NCI-H2227 (cell line): ENCODE results near the gene SPEG.
"Not testable (repeated sequence)": the region's sequence is repeated elsewhere in the genome, so short reads cannot be mapped to it uniquely, and the experiment has no call there.

Experiments used
- DNase-seq: peaks from one replicate; lab custom pipeline; 2025; ENCODE audit not compliant: unreplicated experiment; lab: John Stamatoyannopoulos, UW

SPEG gene

DNA sequence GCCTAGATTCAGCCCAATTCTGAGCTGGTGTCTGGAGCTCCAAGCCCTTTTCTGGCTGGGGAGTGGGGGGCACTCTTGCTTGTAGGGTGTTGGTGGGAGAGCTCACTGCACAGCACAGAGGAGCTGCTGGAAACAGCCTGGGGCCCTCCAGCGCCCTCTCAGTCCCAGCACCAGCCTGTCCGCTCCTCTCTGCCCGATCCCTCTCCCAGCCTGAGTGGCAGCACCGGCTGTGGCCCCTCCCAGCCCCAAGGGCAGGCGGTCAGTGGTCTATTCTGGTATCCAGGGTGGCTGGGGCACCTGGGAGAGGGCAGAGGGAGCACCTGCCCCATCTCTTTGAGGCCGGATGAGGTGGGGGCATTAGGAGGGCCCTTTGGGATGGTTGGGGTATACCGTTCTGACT is 29.7 kb upstream of the SPEG start:
- DNase-seq, result no peak

DNA sequence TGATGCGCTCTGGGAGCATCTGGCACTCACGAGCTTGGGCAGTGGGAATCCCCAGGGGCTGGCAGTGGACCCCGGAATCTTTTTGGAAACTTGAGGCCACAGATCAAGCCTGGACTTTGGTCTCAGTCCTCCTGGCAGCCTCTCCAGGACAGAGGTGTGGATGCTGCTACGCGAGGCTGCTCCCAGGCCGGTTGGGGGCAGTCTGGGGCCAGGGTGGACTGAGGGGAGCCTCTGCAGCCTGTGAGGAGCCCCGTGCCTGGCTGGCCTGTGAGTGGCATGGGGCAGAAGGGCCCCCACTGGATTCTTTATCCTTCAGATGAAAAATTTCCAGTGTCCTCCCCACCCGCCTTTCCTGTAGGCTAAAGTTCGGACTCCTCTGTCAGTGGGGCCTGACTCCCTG is 29.2 kb upstream of the SPEG start:
- no peak for DNase-seq

DNA sequence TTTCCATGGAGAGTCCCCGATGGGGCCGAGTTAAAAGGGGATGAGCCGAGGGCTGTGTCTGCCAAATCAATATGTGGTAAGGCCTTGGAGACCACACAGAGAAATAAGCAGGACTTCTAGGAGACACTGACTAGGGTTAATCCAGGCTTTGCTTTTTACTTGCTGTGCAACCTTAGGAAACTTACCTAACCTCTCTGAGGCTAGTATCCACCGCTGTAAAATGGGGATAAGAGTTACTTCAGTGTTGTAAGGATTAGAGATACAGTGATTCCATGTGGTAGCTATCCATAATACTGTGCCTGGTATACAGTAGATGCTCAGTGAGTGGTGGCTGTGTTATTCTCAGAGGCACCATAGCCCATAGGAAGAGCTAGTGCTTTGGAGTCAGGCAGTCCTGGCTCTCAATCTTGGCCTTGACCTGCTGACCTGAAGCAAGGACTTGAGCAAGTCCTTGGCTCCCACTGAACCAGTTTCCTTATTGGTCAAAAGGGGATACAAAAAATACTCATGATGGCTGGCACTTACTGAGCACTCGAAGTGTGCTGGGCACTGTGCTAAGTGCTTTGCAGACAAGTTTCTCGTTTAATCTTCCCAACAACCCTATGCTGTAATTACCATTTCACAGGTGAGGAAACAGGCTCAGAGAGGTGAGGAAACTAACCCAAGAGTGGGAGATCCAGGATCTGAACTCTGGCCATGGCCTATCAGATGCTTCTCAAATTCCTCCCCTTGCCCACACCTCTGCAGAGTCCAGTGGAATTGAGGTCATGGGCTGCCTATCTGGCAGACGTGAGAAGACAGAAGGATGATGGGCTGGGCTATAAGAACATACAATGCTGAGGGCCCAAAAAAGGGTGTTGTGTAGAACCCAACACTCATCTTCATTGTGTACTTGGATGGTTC is 28.4 kb upstream of the SPEG start:
- no peak for DNase-seq

DNA sequence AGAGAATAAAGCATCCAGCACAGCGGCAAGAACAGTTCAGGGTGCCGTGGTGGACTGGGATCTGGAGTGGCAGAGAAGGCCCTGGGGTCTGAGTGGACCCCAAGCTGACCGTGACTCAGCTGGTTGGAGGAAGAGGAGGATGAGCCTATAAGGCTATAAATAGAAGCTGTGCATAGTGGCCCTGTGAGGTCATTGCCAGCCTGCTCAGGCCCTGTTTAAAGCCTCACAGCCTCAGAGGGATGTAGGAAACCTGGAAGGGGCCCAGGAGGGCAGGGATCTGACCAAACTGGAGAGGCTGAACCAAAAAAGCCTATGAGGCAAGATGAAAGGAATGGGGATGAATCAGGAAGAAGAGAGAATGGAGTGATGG is 27.8 kb upstream of the SPEG start:
- no peak for DNase-seq

DNA sequence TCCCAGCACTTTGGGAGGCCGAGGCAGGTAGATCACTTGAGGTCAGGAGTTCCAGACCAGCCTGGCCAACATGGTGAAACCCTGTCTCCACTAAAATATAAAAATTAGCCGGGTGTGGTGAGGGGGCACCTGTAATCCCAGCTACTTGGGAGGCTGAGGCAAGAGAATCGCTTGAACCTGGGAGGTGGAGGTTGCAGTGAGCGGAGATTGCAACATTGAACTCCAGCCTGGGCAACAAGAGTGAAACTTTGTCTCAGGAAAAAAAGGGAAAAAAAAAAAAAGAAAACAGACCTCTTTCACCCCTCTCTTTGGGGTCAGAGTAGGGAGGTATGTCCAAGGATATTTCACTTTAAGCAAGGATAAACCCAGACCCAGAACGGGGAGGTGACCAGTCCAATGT is 27.3 kb upstream of the SPEG start:
- not testable (repeated sequence) for DNase-seq

GRCh38 chr2:219408204-219408603 is 26.4 kb upstream of the SPEG start:
- DNase-seq, result no peak

DNA sequence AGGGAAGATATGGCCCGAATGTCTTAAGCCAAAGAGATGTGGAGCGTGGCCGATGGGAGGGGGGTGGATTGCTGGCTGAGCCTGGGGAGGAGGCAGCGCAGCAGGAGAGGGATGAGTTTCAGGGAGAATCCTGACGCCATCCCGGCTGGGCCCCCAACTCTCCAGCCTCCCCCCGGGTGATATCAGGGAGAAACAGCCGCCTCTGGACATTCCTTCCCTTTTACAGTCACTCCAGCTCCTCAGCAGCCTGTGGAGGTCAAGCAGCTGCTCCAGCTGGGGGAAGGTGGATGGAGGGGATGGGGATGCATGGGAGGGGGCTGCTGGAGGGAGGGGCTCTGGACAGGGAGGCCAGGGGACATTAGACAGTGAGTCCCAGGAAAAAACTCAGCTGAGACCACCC is 26.0 kb upstream of the SPEG start:
- no peak for DNase-seq

GRCh38 chr2:219409619-219410018 is 25.0 kb upstream of the SPEG start:
- DNase-seq, result no peak

DNA sequence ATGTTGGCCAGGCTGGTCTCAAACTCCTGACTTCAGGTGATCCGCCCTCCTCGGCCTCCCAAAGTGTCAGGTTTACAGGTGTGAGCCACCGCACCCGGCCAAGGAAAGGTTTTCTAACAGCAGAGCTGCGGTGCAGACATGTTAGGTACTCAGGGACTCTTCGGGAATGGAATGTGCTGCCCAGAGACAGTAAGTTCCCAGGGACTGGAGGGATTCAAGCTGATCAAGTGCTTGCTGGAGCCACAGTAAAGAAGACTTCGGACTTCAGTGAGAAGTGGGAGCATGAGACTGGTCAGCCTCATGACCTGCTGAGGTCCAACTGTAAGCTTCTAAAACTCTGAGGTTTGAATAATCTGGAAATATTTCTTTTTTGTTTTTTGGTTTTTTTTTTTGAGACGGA is 24.3 kb upstream of the SPEG start:
- no peak for DNase-seq

GRCh38 chr2:219414857-219415256 is 19.8 kb upstream of the SPEG start:
- DNase-seq, result no peak

DNA sequence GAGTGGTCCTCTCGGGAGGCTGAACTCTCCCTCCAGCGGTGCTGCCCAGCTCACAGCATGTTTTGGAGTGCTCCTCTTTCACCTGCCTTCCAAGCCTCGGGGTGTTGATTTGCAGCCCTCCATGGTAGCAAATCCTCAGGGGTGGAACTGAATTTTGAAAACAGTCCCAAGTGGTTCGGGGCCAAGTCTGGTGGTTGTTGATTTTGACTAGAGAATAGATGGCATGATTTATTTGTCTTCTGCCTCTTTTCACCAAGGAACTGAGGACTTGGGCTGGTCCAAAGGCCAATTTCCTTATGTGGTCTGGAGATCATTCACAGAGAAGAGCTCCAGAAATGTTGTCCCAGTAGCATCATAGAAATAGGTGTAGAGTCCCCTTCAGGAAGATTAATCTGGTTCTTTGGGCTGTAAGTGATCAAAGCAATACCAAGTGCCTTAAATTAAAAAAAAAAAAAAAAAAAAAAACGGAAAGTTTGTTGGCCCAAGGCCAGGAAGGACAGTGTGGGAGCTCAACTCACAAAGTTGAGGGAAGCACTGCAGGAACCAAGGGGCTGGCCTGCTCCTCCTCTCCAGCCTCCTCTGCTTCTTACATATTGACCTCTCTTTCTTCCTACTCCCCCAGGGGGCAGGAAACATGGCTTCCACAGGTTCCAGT is 18.9 kb upstream of the SPEG start:
- no peak for DNase-seq

DNA sequence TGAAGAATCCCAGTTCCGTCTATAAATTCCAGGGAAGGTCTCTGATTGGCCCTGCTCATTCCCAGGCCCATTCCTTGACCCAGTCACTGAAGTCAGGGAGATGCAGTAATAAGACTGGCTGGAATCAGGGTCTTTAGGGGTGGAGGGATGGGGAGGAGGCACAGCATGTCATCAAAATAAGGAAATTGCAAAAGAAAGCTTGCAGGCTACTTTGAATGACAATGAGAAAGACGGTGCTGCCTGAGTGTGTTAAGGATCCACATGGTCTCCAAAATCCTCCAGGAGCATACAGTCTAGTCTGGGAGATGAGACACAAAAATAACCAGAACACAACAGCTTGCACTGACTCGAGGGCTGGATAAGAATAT is 18.4 kb upstream of the SPEG start:
- no peak for DNase-seq

DNA sequence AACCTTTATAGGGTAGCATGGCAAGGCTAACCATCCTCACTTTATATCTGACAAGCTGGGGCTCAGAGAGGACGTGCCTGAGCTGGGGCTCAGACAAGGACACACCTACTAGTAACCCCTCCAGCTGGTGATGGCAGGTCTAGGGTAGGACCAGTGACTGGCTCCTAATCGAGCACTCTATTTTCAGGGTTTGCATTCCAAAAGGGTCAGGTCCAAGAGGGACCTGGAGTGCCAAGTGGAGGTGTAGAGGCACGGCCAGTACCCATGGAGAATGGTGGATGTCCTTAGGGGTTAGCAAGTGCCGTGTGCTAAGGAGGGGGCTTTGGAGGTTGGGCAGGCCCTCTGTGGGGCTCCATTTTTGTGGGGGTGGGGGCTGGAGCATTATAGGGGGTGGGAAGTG is 17.7 kb upstream of the SPEG start:
- no peak for DNase-seq

DNA sequence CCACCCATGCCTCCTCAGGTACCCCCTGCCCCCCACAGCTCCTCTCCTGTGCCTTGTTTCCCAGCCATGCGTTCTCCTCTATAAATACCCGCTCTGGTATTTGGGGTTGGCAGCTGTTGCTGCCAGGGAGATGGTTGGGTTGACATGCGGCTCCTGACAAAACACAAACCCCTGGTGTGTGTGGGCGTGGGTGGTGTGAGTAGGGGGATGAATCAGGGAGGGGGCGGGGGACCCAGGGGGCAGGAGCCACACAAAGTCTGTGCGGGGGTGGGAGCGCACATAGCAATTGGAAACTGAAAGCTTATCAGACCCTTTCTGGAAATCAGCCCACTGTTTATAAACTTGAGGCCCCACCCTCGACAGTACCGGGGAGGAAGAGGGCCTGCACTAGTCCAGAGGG is 17.3 kb upstream of the SPEG start:
- no peak for DNase-seq

- no peak for DNase-seq
These were observed 16.3 kb upstream of the SPEG start, which contains the start of gene DES for GRCh38 chr2:219418155-219419011. Gene DES, plus strand, starts transcription at chr2:219418377. Its CDS starts 86 bp downstream, at chr2:219418463.

- DNase-seq, result no peak
These were observed 15.7 kb upstream of the SPEG start for GRCh38 chr2:219419012-219419324.

DNA sequence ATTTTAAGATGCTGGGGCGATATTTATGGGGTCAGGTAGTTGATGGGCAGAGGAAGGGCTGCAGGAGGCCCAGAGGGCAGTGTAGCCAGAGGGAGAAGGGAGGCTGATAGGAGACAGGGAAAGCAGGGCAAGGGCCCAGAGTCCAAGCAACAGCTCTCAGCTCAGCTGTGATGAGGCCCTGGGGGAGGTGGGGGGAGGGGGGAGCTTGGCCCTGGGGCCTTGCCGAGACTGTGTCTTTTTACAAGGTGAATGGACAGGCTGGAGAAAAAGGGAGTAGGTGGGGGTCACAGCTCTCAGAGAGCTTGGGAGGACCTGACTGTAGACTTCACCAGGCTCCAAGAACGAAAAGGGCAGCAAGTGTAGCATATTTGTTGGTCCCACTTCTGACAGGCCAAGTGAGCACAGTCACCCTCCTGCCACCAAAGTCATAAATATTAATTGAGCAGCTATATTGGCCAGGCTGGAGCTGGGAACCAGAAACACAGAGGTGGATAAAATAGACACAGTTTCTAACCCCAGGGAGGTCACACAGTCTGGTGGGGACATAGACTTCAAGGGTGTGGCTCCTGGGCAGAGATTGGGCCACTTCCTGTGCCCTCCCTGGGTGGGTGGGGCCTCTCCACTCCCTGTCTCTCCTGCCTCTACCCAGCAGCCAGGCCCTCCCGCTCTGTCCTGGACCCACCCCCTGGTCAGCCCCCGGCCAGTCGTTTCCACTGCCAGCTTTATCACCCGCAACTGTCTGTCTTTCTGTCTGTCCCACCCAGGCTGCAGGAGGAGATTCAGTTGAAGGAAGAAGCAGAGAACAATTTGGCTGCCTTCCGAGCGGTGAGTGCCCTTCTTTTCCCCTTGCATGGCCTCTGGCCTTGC is 15.1 kb upstream of the SPEG start:
- no peak for DNase-seq

GRCh38 chr2:219420687-219421086 is 14.0 kb upstream of the SPEG start:
- DNase-seq, result no peak

- DNase-seq, result no peak
These were observed 13.3 kb upstream of the SPEG start for GRCh38 chr2:219421323-219421722.

DNA sequence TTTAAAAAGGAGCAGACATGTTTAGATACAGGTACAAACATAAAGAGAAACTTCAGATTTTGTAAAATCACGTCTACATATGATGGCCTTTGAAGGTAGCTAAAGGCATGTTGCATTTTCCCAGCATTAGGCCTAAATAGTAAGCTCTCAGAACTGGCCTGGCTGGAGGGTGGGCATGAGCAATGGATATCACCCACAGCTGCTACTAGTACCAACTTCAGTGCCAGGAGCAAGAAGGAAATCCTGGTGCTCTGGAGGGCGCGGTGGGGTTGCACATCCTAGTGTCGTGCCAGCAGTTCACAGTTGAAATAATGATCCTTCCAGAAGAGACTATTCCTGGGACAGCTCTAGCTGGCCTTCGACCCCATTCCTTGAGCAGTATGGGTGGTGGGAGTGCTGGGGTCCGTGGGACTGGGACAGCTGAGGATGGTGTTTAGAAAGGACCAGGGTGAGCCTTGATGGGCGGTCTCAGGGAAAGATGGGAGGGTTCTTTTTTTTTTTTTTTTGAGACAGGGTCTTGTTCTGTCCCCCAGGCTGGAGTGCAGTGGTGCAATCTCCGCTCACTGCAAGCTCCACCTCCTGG is 11.6 kb upstream of the SPEG start:
- no peak for DNase-seq
